ENCODE results near the gene ENSA.

GRCh38 chr1:150661156-150661555 lies 31.7 kb upstream of the ENSA start:
- no peak for TF ChIP-seq CTCF (IDR thresholded peaks at IDR 0.05)
- TF ChIP-seq, protein P1, sequence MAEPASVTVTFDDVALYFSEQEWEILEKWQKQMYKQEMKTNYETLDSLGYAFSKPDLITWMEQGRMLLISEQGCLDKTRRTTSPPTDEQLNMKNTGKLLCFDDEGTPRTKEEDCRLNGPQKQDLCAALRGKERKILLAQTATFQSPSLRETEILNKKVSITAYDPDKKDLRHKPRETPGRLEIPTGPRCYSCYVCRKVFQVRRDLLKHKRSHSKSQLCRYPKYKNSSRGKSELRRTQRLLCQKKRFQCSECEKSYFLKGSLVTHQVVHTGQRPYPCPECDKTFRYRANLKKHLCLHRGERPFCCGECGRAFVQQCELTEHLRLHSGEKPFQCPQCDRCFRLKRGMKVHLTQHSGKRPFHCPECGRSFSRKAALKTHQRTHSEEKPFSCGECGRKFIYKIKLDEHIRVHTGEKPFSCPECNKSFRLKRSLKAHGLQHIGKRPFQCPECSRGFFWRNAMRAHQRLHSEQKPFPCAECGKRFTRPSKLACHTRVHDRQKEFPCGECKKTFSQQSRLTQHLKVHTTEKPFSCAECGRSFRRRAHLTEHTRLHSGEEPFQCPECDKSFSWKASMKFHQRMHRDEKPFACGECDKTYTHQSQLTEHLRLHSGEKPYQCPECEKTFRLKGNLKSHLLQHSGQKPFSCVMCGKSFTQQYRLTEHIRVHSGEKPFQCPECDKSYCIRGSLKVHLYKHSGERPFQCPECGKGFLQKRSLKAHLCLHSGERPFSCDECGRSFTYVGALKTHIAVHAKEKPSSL (CRISPR knock-in tag; conservative IDR thresholded peaks at IDR 0.05): no peak
- no peak for TF ChIP-seq JUN (CRISPR knock-in tag; IDR thresholded peaks at IDR 0.05)
- TF ChIP-seq, protein P2, sequence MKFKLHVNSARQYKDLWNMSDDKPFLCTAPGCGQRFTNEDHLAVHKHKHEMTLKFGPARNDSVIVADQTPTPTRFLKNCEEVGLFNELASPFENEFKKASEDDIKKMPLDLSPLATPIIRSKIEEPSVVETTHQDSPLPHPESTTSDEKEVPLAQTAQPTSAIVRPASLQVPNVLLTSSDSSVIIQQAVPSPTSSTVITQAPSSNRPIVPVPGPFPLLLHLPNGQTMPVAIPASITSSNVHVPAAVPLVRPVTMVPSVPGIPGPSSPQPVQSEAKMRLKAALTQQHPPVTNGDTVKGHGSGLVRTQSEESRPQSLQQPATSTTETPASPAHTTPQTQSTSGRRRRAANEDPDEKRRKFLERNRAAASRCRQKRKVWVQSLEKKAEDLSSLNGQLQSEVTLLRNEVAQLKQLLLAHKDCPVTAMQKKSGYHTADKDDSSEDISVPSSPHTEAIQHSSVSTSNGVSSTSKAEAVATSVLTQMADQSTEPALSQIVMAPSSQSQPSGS (CRISPR knock-in tag; IDR thresholded peaks at IDR 0.05; ENCODE audit: borderline replicate concordance, low read depth): no peak
- no peak for TF ChIP-seq ZNF396 (CRISPR knock-in tag; IDR thresholded peaks at IDR 0.05; ENCODE audit: borderline replicate concordance)
- TF ChIP-seq ATF6 (CRISPR knock-in tag; IDR thresholded peaks at IDR 0.05): no peak
- TF ChIP-seq SMAD4 (CRISPR knock-in tag; IDR thresholded peaks at IDR 0.05): no peak
- TF ChIP-seq, protein P3, sequence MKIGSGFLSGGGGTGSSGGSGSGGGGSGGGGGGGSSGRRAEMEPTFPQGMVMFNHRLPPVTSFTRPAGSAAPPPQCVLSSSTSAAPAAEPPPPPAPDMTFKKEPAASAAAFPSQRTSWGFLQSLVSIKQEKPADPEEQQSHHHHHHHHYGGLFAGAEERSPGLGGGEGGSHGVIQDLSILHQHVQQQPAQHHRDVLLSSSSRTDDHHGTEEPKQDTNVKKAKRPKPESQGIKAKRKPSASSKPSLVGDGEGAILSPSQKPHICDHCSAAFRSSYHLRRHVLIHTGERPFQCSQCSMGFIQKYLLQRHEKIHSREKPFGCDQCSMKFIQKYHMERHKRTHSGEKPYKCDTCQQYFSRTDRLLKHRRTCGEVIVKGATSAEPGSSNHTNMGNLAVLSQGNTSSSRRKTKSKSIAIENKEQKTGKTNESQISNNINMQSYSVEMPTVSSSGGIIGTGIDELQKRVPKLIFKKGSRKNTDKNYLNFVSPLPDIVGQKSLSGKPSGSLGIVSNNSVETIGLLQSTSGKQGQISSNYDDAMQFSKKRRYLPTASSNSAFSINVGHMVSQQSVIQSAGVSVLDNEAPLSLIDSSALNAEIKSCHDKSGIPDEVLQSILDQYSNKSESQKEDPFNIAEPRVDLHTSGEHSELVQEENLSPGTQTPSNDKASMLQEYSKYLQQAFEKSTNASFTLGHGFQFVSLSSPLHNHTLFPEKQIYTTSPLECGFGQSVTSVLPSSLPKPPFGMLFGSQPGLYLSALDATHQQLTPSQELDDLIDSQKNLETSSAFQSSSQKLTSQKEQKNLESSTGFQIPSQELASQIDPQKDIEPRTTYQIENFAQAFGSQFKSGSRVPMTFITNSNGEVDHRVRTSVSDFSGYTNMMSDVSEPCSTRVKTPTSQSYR (CRISPR knock-in tag; IDR thresholded peaks at IDR 0.05): no peak
- no peak for TF ChIP-seq ESRRA (CRISPR knock-in tag; IDR thresholded peaks at IDR 0.05; ENCODE audit: borderline replicate concordance)
- no peak for TF ChIP-seq ETV6 (CRISPR knock-in tag; IDR thresholded peaks at IDR 0.05)
- no peak for TF ChIP-seq ELF4 (CRISPR knock-in tag; IDR thresholded peaks at IDR 0.05; ENCODE audit: low read depth)

Data from WTC11 (cell line).